ENCODE results near the gene LRMDA.

DNA sequence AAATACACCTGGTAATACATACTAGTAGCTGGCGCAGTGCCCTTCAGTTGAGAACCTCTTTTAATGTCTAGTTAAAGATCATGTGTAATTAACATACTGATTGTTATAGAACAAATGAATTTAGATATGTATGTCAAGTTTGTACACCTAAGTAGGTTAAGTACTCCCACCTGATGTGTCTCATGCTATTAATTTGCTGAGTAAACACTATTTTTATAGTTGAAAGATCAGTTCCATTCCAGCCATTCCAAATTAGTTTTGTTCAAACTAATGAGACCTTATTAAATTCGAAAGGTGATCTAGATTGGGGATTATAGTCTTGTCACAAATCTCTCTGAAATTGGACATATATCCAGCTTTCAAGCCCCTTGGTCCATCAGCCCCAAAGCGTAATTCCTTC is 710.0 kb downstream of the LRMDA start:
- TF ChIP-seq, protein P1, sequence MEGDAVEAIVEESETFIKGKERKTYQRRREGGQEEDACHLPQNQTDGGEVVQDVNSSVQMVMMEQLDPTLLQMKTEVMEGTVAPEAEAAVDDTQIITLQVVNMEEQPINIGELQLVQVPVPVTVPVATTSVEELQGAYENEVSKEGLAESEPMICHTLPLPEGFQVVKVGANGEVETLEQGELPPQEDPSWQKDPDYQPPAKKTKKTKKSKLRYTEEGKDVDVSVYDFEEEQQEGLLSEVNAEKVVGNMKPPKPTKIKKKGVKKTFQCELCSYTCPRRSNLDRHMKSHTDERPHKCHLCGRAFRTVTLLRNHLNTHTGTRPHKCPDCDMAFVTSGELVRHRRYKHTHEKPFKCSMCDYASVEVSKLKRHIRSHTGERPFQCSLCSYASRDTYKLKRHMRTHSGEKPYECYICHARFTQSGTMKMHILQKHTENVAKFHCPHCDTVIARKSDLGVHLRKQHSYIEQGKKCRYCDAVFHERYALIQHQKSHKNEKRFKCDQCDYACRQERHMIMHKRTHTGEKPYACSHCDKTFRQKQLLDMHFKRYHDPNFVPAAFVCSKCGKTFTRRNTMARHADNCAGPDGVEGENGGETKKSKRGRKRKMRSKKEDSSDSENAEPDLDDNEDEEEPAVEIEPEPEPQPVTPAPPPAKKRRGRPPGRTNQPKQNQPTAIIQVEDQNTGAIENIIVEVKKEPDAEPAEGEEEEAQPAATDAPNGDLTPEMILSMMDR (IDR thresholded peaks at IDR 0.05) = no peak
- TF ChIP-seq POLR2A (IDR thresholded peaks at IDR 0.05) = no peak

Data from transverse colon (tissue), 3 donors.